ENCODE results near the gene SPARC.

GRCh38 chr5:151643388-151643787, 43.3 kb downstream of the SPARC start:
- TF ChIP-seq CTCF (IDR thresholded peaks at IDR 0.05) (no peak), POLR2A (IDR thresholded peaks at IDR 0.05) (no peak)
